KOPT-K1 (cell line): ENCODE measurements around the gene RNF182.

Experiments used
- H3K27ac ChIP-seq: fragments of 200-600 bp; sonication (generic); 2 replicates; pipeline ENCODE4 v1.5.1; 2016; ENCODE audit warnings: antibody characterized with exemption, mild to moderate bottlenecking, low read depth, low read length; ENCODE audit not compliant: poor library complexity, severe bottlenecking
- H3K36me3 ChIP-seq: fragments of 200-600 bp; sonication (generic); 2 replicates; pipeline ENCODE4 v1.5.1; 2017; ENCODE audit warnings: antibody characterized with exemption, mild to moderate bottlenecking, low read length, moderate library complexity; ENCODE audit not compliant: insufficient read depth
- H3K9me3 ChIP-seq: fragments of 200-600 bp; sonication (generic); 2 replicates; pipeline ENCODE4 v1.5.1; 2017; ENCODE audit warnings: antibody characterized with exemption, low read length, mild to moderate bottlenecking; ENCODE audit not compliant: insufficient read depth, poor library complexity, severe bottlenecking

Gene RNF182

GRCh38 chr6:13911337-13911736 lies 13.4 kb upstream of the RNF182 start:
- Histone ChIP-seq H3K9me3 (no peaks in the 10 kb centered on the region), H3K27ac (no peak overlapping the region), H3K36me3 (no peaks in the 10 kb centered on the region)

DNA sequence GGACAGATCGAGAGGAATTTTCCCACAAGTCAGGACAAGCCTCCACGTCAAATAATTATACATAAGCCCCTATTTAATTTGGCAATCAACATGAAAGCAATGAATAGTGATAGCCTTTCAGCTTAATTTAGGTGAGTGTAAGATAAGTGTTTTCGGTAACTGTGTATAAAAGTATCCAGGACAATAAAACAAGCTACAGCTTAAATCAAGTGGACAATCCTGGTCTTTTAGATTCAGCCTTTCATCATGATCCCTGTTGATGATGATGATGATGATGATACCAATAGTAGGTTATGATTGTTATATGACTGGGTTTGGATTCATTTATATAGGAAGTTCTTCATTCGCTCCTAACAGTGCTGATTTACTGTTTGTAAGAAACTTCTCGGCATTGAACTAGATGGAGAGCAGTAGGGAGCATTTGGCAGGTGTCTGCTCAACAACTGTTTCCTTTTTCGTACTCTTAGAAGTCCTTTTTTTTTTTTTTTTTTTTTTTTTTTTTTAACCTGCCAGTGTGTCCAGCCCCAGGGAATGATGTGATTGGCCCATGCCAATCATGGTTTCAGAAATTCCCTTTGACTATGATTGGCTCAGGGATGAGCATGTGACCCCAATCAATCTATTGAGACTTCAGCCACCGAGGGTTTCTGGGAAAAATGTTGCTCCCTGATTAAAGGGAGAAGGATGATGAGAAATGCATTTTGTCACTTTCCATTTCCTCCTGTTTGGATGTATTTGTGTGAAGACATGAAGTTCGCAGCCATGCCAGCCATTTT lies 11.3 kb upstream of the RNF182 start:
- Histone ChIP-seq H3K36me3 (no peaks in the 10 kb centered on the region), H3K27ac (no peak overlapping the region), H3K9me3 (no peaks in the 10 kb centered on the region)

DNA sequence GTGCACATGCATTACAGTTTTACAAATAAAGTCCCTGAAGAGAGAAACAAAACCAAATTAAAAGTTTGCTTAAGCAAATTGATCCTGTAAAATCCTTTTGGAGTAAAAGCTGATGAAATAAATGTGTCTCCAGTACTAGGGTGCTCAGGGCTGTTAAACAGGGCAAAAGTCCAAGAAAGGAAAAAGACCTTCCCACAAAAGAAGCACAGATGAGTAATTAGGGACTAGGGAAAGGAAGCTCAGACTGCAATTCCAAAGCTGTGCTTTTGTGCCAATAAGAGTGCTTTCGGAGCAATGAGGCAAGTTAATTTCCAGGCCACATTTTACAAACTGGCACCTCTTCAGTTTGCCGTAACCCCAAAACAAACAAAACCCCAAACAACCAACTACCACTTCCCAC lies 10.4 kb upstream of the RNF182 start:
- no peaks in the 10 kb centered on the region for H3K9me3 ChIP-seq
- no peaks in the 10 kb centered on the region for H3K36me3 ChIP-seq
- H3K27ac ChIP-seq: no peak overlapping the region

DNA sequence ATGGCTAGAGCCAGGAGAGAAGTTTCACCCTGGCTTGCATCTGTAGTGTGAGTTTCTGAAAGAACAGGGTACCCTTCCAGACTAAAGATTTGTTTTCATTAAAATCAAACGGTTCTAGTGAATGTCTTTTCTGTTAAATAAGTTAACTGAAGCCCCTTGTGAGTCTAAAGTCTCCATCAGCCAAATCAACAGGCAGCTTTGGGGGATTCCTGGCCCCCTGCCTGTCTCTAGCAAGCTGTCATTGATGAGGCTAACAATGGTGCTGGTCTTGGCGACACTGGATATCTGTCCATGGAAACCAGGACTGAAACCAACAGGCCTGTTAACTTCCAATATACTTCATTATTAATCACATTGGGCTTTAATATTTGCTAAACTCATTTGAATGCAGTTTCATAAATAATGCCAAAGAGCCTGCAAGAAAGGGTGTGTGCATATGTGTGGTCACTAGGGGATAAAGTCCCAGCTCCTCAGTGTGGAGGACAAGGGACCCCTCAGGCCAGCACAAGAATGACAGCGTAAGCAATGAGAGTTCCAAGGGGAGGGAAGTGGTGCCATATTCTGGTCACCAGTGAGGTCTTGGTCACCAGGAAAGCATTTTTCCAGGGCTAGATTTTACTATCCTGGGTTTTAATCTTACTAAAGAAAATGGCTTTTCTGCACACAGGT lies 9.1 kb upstream of the RNF182 start:
- H3K9me3 ChIP-seq: no peaks in the 10 kb centered on the region
- H3K36me3 ChIP-seq: no peaks in the 10 kb centered on the region
- no peak overlapping the region for H3K27ac ChIP-seq

DNA sequence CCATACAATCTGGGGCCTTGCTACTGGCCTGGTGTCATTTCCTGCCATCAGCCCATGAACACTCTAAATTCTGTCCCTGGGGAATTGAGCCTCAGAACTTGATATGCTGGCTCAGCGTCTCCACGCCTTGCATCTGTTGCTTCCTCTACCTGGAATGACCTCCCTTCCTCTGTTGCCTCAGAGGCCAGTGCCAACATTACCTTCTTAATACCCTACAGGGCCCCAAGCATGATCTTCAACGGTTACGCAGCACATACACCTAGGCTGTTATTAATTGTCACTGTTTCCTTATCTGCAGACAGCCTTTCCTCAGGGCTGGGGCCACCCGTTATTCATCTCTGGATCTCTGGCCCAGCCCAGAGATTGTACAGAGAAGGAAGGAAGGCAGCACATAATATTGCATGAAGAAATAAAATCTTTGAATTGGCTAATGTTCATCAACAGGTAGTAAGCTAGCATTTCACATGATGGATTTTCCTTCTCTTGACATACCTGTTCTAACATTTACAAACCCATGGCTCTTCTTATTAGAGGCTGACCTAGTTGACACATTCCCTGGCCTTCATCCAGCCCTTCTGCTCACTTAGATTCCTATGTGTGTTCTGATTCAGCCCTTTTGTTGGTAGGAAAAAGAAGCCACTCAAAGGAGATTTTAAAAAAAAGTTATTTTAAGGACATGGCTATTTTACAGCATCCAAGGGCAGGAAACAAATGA lies 8.4 kb upstream of the RNF182 start:
- no peaks in the 10 kb centered on the region for H3K9me3 ChIP-seq
- no peaks in the 10 kb centered on the region for H3K36me3 ChIP-seq
- H3K27ac ChIP-seq: no peak overlapping the region

GRCh38 chr6:13917141-13917540 lies 7.6 kb upstream of the RNF182 start:
- H3K36me3 ChIP-seq: no peaks in the 10 kb centered on the region
- H3K27ac ChIP-seq: no peak overlapping the region
- H3K9me3 ChIP-seq: no peaks in the 10 kb centered on the region

GRCh38 chr6:13918686-13919250 lies 6.0 kb upstream of the RNF182 start:
- no peaks in the 10 kb centered on the region for H3K36me3 ChIP-seq
- H3K27ac ChIP-seq: no peak overlapping the region
- H3K9me3 ChIP-seq: no peaks in the 10 kb centered on the region

- no peaks in the 10 kb centered on the region for H3K36me3 ChIP-seq
- no peaks in the 10 kb centered on the region for H3K9me3 ChIP-seq
- no peak overlapping the region for H3K27ac ChIP-seq
Observed at GRCh38 chr6:13919861-13920260, 4.9 kb upstream of the RNF182 start.

DNA sequence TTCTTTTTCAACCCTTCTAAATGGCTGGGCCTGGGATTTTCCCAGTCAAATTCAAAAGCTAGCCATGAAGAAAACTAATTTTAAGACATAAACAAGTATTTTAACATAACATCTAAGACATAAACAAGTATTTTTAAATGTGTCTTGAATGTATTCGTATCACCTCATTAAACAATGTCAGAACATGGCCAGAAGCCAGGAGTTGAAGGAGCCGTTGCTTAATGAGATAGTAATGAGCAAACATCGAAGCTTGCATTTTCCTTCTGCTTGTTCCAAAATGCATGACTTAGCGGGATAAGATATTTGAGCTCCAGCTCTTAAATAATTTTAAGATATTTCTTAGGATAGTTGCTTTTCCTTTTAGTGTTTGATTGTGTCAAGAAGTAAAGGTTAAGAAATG lies 4.2 kb upstream of the RNF182 start:
- Histone ChIP-seq H3K36me3 (no peaks in the 10 kb centered on the region), H3K27ac (no peak overlapping the region)

GRCh38 chr6:13922750-13923149 lies 2.0 kb upstream of the RNF182 start:
- peaks cover 9% of the 10 kb centered on the region for H3K9me3 ChIP-seq
- no peak overlapping the region for H3K27ac ChIP-seq
- H3K36me3 ChIP-seq: no peaks in the 10 kb centered on the region

More for the DNA sequence above, 4.2 kb upstream of the RNF182 start:
- no peaks in the 10 kb centered on the region for H3K9me3 ChIP-seq

GRCh38 chr6:13923527-13924145 lies 1.1 kb upstream of the RNF182 start:
- Histone ChIP-seq H3K27ac (no peak overlapping the region), H3K36me3 (no peaks in the 10 kb centered on the region), H3K9me3 (peaks cover 9% of the 10 kb centered on the region)

DNA sequence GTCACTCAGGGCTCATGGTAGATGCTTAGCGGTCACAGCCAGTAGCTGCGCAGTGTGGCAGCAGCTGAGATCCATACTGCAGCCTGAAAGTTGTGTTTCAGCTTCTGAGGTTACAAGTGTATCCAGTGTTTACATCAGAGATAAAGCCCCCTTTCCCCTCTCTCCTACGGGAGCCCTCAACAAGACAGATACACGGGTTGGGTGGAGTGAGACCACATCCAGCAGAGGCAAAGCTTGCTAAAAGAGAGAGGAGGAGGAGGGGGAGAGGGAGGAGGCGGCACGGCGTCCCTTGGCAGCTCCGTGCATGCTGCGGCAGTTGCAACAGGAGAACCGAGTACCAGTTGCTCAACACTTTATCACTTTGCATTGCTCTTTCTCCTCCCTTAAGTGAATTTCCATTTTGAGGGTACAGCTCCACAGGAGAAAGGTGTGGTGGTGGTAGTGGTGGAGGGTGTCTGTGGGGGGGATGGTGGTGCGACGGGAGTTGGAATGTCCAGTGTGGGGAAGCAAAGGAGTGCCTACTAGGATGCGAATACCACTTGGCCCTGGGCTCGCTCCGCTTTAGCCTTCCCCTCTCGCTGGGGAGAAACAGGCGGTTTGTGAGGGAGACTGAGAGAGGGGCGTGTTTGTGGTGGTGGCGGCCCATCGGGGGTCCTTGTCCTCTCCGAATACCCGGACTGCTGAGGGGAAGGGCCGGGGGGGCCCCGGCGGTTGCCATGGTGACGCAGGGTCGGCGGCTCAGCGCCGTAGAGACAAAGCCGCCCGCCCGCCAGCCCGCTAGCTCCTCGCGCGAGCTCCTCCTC lies 405 bp upstream of the RNF182 start:
- H3K9me3 ChIP-seq: peaks cover 9% of the 10 kb centered on the region
- H3K27ac ChIP-seq: no peak overlapping the region
- H3K36me3 ChIP-seq: no peaks in the 10 kb centered on the region

- Histone ChIP-seq H3K36me3 (no peaks in the 10 kb centered on the region), H3K27ac (no peak overlapping the region)
Observed at GRCh38 chr6:13926378-13926777, 1.6 kb downstream of the RNF182 start.

GRCh38 chr6:13927203-13927602 lies 2.5 kb downstream of the RNF182 start:
- Histone ChIP-seq H3K36me3 (no peaks in the 10 kb centered on the region), H3K9me3 (peaks cover 16% of the 10 kb centered on the region), H3K27ac (no peak overlapping the region)

More at GRCh38 chr6:13926378-13926777, 1.6 kb downstream of the RNF182 start:
- H3K9me3 ChIP-seq: peaks cover 10% of the 10 kb centered on the region
